GM21390 (cell line): Measurements from ENCODE around the gene GOLGA8M.
"Not testable (repeated sequence)": the region's sequence is repeated elsewhere in the genome, so short reads cannot be mapped to it uniquely, and the experiment has no call there.

Source experiments
- ATAC-seq: cut with Tn5 transposase; IDR thresholded peaks from one replicate; pipeline ENCODE4 v1.9.1; 2021; ENCODE audit not compliant: unreplicated experiment

GOLGA8M gene

DNA sequence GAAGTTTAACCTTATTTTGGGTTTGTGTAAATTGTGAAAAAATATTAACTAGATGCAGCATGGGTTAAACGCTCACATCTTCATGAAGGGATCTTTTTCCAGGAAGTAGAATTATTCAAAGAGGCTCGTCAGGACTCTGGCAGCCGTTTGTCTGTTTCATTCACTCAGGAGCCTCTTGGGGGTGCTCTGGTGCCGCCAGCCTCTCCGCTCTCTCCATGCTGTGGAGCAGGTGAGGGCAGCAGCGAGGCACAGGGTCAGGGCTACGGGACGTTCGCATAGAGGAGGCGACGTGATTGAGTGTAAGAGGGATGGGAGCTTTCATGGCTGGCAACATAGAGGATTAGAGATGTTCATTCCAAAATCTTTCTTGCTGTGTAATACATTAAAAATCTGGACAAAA is 48.5 kb downstream of the GOLGA8M start:
- not testable (repeated sequence) for ATAC-seq

DNA sequence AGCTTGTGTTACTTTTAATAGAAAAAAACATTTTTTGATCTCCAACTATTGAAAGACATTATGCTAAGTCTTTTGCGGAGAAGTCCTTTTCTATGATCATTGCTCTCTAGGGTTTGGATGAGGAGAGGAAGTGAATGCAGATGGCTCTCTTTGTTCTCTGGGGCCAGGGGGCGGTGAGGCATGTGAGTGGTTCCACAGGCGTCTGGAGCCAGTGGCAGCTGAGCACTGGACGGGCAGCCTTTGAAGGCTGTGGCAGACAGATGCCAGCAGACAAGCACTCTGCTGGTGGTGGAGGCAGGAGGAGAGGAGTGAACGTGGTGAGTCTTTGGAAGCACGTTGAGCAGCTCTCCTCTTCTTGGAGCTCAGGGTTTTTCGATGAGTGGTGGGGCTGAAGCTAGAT is 51.5 kb downstream of the GOLGA8M start:
- not testable (repeated sequence) for ATAC-seq

- not testable (repeated sequence) for ATAC-seq
These were observed 56.2 kb downstream of the GOLGA8M start for GRCh38 chr15:28656018-28656360.

DNA sequence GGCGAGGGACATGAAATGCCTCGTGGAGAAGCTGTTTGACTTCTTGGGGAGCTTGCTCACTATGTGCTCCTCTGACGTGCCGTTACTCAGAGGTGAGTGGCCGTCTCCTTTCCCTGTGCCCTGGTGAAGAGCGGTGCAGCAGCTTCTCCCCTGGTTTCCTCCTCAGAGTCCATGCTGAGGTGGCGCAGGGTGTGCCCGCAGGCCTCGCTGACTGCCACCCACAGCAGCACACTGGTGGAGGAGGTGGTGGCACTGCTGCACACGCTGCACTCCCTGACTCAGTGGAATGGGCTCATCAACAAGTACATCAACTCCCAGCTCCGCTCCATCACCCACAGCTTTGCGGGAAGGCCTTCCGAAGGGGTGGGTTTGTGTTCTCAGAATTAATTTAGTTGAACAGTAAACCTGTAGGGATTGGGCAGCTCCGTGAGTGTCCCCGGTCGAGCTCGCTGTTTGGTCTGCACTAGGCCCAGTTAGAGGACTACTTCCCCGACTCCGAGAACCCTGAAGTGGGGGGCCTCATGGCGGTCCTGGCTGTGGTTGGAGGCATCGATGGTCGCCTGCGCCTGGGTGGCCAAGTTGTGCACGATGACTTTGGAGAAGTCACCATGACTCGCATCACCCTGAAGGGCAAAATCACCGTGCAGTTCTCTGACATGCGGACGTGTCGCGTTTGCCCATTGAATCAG is 56.7 kb downstream of the GOLGA8M start:
- not testable (repeated sequence) for ATAC-seq

- not testable (repeated sequence) for ATAC-seq
These were observed 58.0 kb downstream of the GOLGA8M start for GRCh38 chr15:28654194-28654593.

DNA sequence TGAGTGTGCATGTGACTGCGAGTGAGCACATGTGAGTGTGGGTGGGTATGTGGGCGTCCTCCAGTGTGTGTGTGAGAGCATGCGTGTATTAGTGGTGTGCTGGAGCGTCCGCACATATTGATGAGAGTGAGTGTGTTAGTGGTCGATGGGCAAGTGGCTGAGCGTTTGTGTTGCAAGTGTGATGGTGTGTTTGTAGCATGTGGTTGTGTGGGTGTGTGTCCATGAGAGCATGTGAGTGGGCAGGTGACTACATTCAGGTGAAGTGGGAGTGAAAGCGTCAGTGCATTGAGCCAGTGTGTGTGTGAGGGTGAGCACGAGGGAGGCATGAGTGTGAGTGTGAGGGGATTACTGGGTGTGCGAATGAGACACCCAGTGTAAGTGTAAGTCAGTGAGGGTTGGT is 59.7 kb downstream of the GOLGA8M start:
- not testable (repeated sequence) for ATAC-seq
